H1 (cell line): Measurements from ENCODE around the gene CR2.

Source experiments
- ASH2L ChIP-seq: fragments of 200-600, 300-600 bp; sonication (generic); IDR thresholded peaks from one replicate; pipeline ENCODE4 v1.7.1; 2017; ENCODE audit warnings: low read length
- BRCA1 ChIP-seq: IDR thresholded peaks from 2 replicates; pipeline ENCODE4 v1.6.1; 2012; ENCODE audit warnings: low read depth, low read length, improper control_type of control experiment
- CBX8 ChIP-seq: fragments of 300-800, 300-1000 bp; sonication (generic); IDR thresholded peaks from 2 replicates; pipeline ENCODE4 v1.7.1; 2016; ENCODE audit warnings: low read depth, low read length, borderline replicate concordance
- EZH2 ChIP-seq: fragments of 200-600 bp; sonication (generic); IDR thresholded peaks from 2 replicates; pipeline ENCODE4 v1.7.1; 2012; ENCODE audit warnings: low read depth, mild to moderate bottlenecking, moderate library complexity, low read length, inconsistent platforms; ENCODE audit not compliant: severe bottlenecking
- GABPA ChIP-seq: IDR thresholded peaks from 2 replicates; pipeline ENCODE4 v1.6.1; 2011; ENCODE audit warnings: mild to moderate bottlenecking, low read length, moderate library complexity, borderline replicate concordance; ENCODE audit not compliant: insufficient read depth
- POLR2A ChIP-seq, 2 experiments: IDR thresholded peaks; 1 replicate in 1 of 2; 2 replicates in 1 of 2; pipeline ENCODE4 v1.6.1; 2011; ENCODE audit warnings: low read depth in 2 of 2, low read length in 2 of 2, mild to moderate bottlenecking in 2 of 2; ENCODE audit errors: control extremely low read depth in 1 of 2
- SP1 ChIP-seq: IDR thresholded peaks from 2 replicates; pipeline ENCODE4 v1.6.1; 2011; ENCODE audit warnings: low read depth, low read length
- SUZ12 ChIP-seq: fragments of 200-600 bp; sonication (generic); IDR thresholded peaks from 2 replicates; pipeline ENCODE4 v1.6.1; 2012; ENCODE audit warnings: mild to moderate bottlenecking, inconsistent platforms, low read length, moderate library complexity, mixed read lengths
- ZNF274 ChIP-seq: IDR thresholded peaks from 2 replicates; pipeline ENCODE4 v1.7.0; 2012; ENCODE audit warnings: low read length, borderline replicate concordance; ENCODE audit errors: extremely low read depth
- TF ChIP-seq, protein P1 (sequence below), 3 experiments: IDR thresholded peaks; 1 replicate in 2 of 3; 2 replicates in 1 of 3; pipeline versions ENCODE4 v1.5.1 to v1.6.1; 2011; ENCODE audit warnings: low read length in 3 of 3, mild to moderate bottlenecking in 3 of 3, inconsistent platforms in 2 of 3, low read depth in 1 of 3, moderate library complexity in 1 of 3; ENCODE audit not compliant: insufficient read depth in 1 of 3; ENCODE audit errors: control extremely low read depth in 1 of 3
- TF ChIP-seq, protein P2 (sequence below): IDR thresholded peaks from 2 replicates; pipeline ENCODE4 v1.6.1; 2011; ENCODE audit warnings: low read depth, mild to moderate bottlenecking, low read length; ENCODE audit not compliant: insufficient read depth
- TF ChIP-seq, protein P3 (sequence below): IDR thresholded peaks from 2 replicates; pipeline ENCODE4 v1.6.1; 2012; ENCODE audit warnings: inconsistent platforms

DNA sequence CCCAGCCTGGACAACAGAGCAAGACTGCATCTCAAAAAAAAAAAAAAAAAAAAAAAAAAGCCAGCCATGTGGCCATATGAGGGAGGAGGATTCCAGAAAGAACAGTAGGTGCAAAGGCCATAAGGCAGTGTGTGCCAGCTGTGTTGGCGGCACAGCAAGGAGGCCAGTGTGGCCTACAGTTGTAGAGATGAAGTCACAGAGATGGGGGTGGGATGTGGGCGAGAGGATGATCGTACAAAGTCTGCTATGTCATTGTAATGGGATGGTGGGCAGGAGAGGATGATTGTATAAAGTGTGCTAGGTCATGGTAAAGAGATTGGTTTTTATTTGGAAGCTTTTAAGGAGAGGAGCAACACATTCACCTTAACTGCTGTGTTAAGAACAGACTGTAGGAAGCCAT is 32.1 kb downstream of the CR2 start:
- TF ChIP-seq BRCA1 (no peak), SUZ12 (no peak), ASH2L (no peak), ZNF274 (no peak), CBX8 (no peak), SP1 (no peak), EZH2 (no peak), GABPA (no peak), POLR2A (IDR thresholded peaks at IDR 0.05; ENCODE audit: control extremely low read depth in 1 of 2, low read depth in 2 of 2, low read length in 2 of 2) (no peak)
- TF ChIP-seq, protein P1, sequence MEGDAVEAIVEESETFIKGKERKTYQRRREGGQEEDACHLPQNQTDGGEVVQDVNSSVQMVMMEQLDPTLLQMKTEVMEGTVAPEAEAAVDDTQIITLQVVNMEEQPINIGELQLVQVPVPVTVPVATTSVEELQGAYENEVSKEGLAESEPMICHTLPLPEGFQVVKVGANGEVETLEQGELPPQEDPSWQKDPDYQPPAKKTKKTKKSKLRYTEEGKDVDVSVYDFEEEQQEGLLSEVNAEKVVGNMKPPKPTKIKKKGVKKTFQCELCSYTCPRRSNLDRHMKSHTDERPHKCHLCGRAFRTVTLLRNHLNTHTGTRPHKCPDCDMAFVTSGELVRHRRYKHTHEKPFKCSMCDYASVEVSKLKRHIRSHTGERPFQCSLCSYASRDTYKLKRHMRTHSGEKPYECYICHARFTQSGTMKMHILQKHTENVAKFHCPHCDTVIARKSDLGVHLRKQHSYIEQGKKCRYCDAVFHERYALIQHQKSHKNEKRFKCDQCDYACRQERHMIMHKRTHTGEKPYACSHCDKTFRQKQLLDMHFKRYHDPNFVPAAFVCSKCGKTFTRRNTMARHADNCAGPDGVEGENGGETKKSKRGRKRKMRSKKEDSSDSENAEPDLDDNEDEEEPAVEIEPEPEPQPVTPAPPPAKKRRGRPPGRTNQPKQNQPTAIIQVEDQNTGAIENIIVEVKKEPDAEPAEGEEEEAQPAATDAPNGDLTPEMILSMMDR (IDR thresholded peaks at IDR 0.05; ENCODE audit: control extremely low read depth in 1 of 3, insufficient read depth in 1 of 3, low read depth in 1 of 3, low read length in 3 of 3): no peak
- TF ChIP-seq, protein P2, sequence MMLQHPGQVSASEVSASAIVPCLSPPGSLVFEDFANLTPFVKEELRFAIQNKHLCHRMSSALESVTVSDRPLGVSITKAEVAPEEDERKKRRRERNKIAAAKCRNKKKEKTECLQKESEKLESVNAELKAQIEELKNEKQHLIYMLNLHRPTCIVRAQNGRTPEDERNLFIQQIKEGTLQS: no peak
- TF ChIP-seq, protein P3, sequence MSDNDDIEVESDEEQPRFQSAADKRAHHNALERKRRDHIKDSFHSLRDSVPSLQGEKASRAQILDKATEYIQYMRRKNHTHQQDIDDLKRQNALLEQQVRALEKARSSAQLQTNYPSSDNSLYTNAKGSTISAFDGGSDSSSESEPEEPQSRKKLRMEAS: no peak
